HG02840 (cell line): ENCODE results near the gene PHKA1.
A peak's percentile ranks its signal among the peaks of the same experiment; 100 is the strongest.
"Not testable (repeated sequence)": the region's sequence is repeated elsewhere in the genome, so short reads cannot be mapped to it uniquely, and the experiment has no call there.

Source experiments
- ATAC-seq: cut with Tn5 transposase; IDR thresholded peaks from one replicate; pipeline ENCODE4 v1.9.1; 2021; ENCODE audit warnings: mild to moderate bottlenecking, moderate library complexity, moderate number of reproducible peaks; ENCODE audit not compliant: unreplicated experiment, low FRiP score

PHKA1 gene

DNA sequence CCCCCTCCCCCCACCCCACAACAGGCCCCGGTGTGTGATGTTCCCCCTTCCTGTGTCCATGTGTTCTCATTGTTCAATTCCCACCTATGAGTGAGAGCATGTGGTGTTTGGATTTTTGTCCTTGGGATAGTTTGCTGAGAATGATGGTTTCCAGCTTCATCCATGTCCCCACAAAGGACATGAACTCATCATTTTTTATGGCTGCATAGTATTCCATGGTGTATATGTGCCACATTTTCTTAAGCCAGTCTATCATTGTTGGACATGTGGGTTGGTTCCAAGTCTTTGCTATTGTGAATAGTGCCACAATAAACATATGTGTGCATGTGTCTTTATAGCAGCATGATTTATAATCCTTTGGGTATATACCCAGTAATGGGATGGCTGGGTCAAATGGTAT, 40.2 kb downstream of the PHKA1 start:
- not testable (repeated sequence) for ATAC-seq

DNA sequence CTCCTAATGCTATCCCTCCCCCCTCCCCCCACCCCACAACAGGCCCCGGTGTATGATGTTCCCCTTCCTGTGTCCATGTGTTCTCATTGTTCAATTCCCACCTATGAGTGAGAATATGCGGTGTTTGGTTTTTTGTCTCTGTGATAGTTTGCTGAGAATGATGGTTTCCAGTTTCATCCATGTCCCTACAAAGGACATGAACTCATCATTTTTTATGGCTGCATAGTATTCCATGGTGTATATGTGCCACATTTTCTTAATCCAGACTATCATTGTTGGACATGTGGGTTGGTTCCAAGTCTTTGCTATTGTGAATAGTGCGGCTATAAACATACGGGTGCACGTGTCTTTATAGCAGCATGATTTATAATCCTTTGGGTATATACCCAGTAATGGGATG, 44.6 kb downstream of the PHKA1 start:
- ATAC-seq: not testable (repeated sequence)

DNA sequence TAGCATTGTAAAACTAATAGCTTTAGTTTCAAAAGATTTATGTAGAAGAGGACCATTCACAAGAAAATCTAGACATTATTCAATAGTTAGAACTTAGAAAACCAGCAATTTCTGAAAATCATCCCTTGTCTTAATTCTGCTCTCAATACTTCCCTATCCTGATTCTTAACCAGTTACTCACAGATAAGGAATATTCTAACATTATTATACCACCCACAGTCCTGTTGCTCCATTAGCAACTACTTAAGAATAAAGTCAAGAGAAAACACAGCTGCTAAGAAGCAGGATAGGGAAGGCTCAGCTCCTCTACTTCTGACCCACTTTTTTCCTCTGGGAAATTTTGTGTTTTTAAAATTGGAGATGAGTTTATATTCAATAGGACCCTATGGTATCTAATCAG, 47.7 kb downstream of the PHKA1 start:
- no peak for ATAC-seq

DNA sequence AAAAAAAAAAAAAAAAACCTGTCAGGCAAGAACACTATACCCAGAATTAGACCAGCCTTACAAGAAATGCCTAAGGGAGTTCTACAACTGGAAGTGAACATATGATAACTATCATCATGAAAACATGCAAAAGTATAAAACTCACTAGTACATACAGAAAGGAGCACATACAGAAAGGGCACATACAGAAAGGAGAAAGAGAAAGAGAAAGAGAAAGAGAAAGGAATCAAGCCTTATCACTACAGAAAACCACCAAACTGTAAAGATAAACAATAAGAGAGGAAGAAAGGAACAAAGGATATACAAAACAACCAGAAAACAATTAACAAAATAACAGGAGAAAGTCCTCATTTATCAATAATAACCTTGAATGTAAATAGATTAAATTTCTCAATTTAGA, 50.4 kb downstream of the PHKA1 start:
- ATAC-seq: no peak

DNA sequence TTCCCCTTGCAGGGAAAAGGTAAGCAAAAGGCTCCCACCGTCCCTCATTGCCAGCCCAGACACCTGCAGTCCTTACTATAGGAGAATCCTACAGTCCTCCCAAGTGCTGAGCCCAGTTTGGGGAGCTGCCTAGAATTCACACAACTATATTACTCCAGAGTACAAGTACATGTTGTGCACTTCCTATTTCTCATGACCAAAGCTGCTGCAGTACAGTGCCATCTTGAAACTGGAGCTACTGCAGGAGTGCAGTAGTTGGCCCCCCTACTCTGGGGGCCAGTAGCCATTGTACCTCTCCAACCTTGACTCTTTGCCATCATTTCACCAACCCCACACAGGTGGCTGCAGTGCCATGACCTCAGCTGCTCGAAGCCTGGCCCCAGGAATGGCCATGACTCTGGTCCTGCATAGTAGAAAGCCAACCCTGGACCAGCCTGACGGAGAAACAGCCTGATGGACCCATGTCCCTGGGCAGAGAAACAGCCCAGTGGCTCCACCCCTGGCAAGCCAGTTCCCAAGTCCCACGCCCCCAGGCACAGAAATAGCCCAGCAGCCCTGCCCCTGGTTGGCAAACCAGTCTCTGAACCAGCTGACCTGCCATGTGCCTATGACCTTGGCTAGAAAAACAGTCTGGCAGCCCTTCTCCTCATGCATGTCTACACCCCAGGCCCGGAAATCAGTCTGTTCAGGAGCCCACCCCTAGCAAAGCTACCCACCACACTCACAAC, 51.9 kb downstream of the PHKA1 start:
- no peak for ATAC-seq

DNA sequence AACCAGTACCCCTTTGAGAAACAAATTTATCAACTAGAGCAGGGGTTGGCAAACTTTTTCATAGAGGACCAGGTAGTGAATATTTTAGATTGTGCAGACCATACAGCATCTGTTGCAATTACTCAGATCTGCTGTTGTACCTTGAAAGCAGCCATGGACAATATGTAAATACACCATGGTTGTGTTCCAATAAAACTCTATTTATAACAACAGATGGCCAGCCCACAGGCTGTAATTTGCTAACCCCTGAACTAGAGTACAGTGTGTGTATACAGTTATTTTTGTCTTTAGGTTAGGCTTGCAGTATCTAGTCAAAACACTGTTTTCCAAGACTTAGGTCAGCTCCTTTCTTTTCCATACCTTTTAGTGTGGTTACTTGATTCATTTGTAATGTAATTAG, 54.4 kb downstream of the PHKA1 start:
- ATAC-seq: no peak

DNA sequence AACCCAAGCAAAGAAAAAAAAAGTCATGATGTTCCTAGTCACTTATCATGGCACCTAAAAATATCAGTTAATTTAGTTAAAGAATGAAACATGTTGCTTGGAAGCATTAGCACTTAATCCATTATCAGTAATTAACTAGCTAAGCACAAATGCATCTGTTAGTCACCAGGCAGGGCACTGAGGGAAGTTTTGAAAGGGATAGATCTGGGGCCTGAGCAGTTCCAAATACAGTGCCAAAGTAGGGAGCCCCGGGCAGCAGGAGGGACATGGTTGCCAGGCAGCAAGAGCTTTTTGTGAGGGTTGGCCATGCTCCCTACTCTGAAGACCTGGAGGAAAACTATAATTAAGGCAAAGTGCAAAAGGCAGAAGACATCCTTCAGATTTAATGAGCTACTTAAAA, 62.0 kb downstream of the PHKA1 start:
- ATAC-seq: no peak

DNA sequence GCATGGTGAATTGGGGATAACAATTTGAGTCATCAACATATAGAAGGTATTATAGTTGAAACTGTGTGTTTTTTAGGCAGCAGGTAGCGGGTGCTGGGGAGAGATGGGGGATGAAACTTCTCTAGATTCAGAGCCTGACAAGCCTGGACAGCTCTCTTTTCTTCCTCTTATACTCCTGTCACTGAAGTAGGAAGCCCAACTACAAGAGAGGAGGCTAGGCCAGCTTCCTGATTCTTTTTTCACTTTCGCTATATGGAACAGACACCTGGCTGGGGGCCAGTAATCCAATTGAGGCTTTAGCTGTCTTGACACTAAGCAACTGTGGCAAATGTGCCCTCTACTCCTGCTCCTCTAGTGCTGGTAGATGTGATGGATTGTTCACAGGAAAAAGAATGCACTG, 69.2 kb downstream of the PHKA1 start:
- no peak for ATAC-seq

DNA sequence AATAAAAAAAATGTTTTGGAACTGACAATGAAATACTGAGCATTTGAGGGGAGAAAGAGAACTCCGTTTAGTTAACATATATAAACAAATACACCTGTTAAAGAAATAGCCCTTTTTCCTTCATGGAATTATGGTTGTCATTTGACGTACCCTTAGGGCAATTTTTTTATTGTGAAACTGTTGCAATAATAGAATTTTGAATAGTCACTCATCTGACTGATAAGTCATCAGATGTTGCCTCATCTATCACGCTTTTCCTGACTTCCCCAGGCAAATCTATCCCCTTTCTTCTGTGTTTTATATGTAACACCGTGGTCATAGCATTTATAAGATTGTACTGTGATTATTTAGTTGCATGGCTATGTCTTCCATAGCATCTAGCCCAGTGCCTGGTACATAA, 72.5 kb downstream of the PHKA1 start:
- ATAC-seq: no peak

DNA sequence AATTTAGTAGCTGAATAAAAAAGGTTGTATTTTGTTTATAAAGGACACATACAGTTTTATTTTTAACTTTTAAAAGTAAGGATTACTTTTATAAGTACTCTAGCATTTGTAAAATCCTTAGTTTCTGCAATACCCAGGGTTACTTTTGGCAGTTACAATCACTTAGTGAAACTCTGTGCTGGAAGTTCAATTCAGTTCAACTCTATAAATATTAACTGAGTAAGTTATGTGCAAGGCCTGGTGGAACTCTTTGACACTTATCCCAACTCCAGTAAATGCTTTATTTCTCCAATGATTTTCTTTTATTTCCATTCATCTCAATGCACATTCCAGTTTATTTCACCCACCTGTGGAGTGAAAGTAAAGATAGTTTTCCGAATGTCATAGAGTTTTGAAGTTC, 78.2 kb downstream of the PHKA1 start:
- ATAC-seq: no peak

DNA sequence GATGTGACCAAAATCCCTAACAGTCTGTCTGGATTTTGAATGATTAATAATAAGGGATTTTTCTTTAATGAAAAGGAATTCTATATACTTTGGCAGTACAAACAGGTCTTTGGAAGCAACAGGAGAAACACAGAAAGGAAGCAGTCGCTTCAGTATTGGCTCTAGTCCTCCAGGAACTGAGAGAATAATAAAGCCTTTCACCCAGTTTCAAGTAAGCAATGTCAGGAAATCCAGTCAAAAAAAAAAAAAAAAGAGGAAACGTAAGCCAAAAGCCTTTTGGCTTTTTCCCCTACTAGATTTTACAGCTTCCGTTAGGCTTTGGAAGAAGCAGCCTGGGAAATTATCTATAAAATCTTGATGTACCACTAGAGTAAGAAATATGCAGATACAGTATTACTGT, 79.8 kb downstream of the PHKA1 start:
- no peak for ATAC-seq

DNA sequence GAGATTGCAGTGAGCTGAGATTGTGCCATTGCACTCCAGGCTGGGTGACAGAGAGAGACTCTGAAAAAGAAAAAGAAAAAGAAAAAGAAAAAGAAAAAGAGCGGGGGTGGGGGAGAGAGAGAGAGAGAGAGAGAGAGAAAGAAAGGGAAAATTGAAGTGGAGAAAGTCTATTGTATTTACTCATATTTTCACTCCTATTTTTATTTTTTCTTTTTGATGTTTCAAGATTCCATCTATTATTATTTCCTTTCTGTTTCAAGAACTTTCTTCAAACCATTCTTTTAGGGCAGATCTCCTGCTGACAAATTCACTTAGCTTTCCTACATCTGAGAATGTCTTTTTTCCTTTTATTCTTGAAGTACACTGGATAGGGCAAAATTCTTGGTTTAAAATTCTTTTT, 83.9 kb downstream of the PHKA1 start:
- no peak for ATAC-seq

DNA sequence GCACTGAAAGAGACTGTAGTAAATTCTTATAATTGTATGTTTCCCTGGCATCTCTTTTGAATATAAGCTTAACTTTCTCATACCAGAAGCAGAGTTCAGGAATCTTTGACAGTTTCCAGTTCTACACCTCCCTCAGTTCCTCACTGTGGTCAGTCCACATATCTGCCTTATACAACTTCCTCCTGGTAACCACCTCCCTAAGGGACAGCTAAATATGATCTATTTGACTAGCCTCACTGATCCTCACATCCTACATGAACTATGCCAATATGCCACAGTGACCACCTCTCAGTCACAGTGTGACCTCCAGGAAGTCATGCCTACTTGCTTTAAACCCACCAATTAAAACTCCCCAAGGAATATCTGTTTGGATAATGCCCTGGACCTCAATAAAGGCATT, 89.9 kb downstream of the PHKA1 start:
- no peak for ATAC-seq

DNA sequence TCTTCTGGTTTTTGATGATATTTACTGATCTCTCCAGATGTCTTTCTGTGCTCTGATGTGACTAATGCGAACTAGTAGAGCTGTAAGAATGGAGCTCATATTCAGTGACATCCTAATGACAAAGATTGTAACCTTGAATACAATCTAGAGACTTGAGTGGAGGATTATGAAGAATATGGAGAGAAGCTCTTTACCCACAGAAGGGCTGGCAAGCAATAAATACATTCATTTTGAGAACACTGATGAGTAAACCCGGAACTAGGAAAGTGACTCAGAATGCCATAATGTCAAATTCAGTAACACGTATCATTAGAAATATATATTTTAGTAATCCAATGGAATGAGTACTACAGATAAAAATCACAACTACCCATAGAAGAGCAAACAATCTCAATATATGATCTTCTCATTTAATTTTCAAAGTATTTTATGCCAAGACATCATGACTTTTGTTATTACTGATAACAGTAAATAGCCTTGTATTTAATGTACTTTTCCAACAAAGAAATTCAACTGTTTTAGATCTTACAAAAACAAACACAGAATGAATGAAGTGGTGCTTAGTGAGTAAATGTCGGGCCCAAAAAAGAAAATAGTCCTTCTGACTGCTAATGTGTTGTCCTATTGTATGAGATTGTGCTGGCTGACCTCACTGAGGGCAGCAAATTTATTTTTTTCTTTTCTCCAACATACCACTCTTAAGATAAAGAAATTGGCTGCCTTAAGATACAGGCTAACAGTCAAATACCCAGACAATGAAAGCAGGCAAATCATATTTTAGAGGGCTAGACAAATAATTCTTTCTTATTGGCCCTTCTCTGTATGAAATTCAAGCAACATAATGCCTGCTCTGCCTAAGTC, 92.3 kb downstream of the PHKA1 start:
- ATAC-seq: peak; percentile 78

DNA sequence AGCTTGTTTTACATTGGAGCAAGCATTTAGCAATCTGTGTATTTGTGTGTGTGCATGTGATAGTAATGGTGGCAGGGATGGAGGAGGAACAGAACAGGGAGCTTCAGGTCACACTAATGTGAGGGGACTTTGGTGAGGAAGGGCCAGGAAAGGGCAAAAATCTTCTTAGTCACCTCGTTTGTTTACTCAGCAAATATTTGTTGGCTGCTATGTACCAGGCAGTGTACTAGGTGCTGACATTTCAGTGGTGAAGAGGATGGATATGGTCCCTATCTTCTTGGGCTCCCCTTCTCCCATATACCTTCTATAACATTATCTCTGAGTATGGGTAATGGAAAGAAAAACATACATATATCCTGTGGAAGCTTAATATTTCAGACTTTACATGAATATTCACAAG, 92.9 kb downstream of the PHKA1 start:
- ATAC-seq: no peak

DNA sequence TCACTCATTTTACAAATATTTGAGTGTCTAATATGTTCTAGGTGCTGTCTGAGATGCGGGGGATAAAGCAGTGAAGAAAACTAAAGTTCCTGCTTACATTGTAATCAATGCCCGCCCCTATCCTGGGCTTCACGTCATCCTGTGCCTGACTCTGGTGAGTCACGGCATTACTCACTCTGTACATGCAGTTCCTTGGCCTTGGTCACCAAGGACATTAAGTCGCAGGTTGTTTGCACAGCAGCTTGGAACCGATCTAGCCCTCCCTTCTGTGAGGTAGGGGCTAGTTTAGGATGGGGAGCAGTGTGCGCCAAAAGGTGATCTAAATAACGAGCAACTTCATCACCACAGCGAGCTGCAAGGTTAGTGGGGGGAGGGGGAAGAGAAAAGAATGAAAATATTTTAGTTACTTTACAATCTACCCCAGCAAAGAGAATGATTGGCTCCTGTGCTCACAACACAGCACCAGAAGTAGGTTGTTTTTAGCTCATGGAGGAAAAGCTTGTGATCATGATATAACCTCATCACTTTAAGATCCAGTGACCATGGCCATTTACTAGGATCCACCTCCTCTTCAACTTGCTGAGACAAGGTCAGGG, 93.5 kb downstream of the PHKA1 start:
- no peak for ATAC-seq

DNA sequence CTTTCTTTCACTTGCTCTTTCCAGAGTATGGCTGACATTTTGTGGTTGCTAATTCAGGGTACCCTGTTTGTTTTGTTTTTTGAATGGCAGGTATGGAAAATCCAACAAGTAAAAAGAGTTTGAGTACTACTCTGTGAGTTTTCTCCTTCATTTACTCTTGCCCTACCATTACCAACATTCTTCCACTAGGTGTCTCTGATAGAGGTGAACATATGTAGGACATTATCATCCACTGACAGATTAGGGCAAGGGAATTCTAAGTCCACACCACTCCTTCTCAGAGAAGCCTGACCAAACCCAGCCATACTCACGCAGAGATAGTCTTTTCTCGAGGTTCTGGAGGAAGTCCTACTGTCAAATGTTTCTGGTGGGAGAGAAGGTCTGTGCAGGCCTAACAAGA, 104.8 kb downstream of the PHKA1 start:
- no peak for ATAC-seq

DNA sequence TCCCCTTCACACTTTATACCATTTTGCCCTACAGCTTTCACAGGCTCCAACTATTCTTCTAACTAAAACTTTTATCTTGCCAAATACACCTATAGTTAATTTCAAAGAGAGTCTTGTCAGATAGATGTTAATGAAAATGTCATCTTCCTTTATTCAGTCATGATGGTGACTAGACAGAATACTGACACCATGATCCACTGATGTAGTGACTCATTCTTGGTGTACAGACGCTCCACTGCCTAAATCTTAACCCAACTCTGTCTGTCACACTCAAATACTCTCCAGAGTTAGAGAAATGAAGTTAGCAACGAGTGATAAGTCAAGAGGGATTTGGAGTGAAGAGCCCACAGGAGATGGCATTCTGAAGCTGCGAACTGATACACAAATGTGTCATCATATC, 109.4 kb downstream of the PHKA1 start:
- ATAC-seq: no peak

DNA sequence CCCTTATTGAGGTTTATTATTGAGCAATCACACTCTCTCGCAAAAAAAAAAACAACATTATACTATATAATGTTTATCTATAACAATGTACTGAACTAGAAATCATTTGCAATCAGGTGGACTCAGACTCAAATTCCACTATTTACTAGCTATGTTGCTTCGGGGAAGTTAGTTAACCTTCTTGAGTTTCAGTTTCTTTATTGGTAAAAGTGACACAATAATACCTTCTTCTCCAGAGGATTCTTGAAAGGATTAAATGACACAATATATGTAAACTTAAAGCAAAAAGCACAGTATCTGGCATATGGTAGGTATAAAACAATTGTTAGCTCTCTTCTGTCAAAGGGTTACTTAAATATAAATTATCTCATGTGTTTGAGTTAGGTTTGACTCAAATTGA, 110.0 kb downstream of the PHKA1 start:
- ATAC-seq: no peak

DNA sequence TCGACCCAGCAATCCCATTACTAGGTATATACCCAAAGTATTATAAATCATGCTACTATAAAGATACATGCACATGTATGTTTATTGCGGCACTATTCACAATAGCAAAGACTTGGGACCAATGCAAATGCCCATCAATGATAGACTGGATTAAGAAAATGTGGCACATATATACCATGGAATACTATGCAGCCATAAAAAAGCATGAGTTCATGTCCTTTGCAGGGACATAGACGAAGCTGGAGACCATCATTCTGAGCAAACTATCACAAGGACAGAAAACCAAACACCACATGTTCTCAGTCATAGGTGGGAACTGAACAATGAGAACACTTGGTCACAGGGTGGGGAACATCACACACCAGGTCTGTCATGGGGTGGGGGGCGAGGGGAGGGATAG, 123.1 kb downstream of the PHKA1 start:
- not testable (repeated sequence) for ATAC-seq

DNA sequence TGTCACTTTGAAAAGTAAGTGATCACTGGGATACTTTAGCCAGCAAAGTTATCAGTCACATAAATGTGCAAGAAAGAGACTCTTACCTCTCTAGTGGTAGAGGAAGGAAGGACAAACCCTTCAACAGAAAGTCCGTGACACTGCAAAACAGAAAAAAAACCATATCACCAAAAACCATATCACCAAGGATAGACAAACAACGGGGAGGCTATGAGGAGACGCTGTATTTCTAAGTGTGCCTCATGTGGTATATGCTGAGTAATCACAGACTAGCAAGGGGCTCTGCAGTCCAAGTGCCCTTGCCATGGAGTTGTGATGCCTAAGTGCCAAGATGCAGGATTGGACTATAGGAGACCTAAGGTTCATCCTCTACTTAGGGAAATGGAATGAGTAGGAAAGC, 129.9 kb downstream of the PHKA1 start:
- ATAC-seq: no peak
